HUDEP-2 (cell line): Measurements from ENCODE around the gene FHIT.

Experiments used
- DNase-seq, 76 experiments: peaks; one replicate each; lab custom pipeline; 2025; ENCODE audit not compliant: unreplicated experiment in 76 of 76; lab: John Stamatoyannopoulos, UW

The FHIT gene

DNA sequence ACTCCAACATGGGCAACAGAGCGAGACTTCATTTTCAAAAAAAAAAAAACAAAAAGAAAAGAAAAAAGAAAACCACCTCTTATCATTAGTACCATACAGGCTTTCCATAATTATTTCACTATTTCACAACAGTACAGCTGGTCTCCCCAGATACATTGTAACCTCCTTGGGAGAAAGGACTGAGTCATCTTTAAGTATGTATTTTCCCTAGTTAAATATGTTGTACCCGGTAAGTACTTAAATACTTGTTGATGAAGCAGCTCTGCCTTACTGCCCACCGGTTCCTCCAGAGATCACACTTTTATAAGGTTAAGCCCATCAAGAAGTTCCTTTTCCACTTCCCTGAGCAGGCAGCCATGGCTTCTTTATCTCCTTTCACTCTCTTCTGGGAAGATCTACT lies 1412.0 kb downstream of the FHIT start:
- DNase-seq, result no peak

- DNase-seq, result no peak
These were observed 1414.7 kb downstream of the FHIT start for GRCh38 chr3:59836531-59836930.

DNA sequence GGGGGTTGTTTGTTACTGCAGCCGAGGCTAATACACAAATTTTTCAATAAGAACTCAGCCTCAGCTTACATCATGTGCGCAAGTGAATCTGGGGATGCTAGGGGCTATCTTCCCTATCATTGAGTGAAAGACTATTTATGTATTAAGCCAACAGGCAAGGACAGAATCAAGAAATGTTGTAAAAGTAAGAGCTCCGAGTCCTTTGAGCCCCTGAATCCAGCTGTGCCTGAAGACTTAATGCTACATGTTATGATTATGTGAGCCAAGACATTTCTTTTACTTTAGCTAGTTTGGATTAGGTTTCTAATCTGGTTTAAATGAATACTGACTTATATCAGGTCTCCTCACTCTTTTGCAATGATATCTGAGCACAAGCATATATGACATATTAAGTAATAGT lies 1418.5 kb downstream of the FHIT start:
- DNase-seq, result no peak

- DNase-seq, result peak in 11 of 76 experiments; percentile 2 to 46 (median 18)
These were observed 1419.0 kb downstream of the FHIT start for GRCh38 chr3:59832241-59832640.

DNA sequence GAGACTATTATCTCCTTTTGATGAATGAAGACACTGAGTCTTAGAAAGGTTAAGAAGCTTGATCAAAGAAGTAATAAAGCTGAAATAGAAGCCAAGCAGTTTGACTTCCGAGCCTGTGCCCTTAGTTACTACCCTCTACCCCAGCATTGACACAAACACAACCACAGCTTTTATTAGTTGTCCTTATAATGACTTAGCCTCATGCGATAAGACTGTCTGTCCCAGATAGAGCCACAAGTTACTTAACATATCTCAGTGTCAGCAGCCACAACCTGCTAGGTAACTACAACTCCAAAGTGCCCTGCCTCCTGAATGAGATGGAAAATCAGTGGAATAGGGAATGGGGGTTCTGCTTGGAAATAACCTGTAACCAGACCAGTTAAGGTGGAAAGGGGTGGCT lies 1419.9 kb downstream of the FHIT start:
- peak in 1 of 76 experiments; percentile 3 for DNase-seq

GRCh38 chr3:59829527-59829926 lies 1421.7 kb downstream of the FHIT start:
- DNase-seq, result no peak

DNA sequence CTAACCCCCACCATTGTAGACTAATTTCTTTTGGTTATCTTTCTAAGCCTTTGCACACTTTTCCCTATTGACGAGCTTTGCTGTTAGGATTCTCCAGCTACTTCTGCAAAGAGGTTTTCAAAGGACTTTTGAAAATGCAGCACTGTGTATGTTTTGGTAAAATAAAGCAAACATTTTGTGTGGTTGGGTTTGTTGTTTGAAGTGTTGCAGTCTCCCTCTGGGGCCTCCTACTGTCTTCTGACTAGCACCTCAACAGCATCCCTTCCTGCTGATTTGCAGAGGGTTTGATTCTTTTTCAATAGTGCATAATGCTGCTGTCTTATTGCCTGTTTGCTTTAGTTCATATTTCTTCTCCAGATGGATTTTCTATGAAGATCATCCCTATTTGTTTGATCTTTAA lies 1426.4 kb downstream of the FHIT start:
- no peak for DNase-seq

- DNase-seq, result no peak
These were observed 1430.0 kb downstream of the FHIT start for GRCh38 chr3:59821274-59821673.

DNA sequence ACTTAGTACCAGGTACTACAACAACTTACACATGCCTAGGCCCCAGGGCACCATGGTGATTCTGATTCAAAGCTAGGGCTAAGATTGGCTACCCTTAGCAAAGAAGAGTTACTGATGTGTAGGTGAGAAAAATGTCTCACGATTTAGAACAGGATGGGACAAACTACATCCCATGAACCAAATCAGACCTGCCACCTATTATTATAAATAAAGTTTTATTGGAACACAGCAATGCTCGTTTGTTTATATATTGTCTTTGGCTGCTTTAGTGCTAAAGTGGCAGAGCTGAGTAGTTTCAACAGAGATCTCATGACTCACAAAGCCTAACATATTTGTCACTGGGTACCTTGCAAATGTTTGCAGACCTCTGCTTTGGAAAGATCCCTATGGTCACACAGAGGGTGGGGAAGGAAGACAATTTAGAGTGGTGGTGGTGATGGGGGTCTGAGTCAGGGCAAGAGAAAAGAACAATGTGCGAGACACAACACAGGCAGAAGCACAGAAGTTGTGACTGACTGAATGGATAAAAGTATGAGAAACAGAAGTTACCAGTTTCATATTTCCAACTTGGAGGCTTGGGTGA lies 1430.8 kb downstream of the FHIT start:
- no peak for DNase-seq

DNA sequence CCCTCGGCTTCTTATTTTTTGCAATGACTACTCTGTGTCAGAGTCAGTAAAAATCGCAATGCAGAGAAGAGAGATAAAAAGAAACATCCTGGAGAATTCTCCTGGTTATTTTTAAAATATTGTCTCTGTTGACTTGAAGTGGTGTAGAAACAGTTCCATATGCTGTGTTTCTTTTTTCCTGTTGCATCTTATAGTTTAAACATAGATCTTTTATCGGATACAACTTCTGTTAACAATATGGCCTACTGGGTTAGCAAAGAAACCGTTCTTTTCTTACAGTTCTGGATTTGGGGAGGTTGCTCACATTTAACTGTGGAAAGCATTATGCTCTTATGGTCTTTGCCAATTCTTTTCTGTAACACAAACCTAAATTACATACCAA lies 1432.3 kb downstream of the FHIT start:
- DNase-seq, result no peak

DNA sequence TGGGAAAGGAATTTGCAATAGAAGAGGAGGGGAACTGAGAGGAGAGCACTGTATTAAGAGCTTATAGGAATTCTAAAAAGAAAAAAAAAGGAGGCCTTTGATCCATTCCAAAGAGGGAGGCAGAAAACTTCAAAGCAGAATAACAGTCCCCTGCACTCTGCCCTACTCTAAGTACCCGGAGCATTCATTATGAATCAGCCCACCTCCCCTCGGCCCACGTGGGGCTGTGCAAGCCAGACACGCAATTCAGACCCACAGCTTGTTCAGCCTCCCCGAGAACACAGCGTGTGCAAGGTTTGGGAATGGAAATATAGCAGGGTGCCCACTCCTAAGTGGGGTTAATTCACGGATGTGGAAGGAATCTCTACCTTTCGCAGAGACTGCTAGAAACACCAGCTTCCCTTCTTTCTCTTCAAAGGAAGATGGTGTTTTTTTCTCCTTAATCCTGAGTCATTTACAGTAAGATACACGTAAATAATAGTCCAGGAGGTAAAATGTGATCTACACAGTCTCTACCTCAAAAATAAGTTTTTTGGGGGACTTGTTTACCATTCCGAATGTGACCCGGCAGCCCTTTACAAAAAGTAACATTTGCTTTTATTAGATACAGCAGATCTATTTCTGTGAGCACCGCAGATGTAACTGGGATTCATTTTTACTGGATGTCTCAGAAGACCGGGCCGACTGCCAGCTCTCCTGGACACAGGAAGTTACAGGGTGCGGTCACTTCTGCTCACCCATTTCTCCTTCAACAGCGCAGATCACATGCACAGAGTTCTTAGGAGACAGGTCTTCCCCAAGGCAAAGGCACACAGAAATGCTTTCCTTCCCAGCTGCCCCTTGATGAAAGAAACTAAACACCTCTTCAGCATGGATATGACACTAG lies 1433.0 kb downstream of the FHIT start:
- peak in 5 of 76 experiments; percentile 4 to 27 (median 20) for DNase-seq

DNA sequence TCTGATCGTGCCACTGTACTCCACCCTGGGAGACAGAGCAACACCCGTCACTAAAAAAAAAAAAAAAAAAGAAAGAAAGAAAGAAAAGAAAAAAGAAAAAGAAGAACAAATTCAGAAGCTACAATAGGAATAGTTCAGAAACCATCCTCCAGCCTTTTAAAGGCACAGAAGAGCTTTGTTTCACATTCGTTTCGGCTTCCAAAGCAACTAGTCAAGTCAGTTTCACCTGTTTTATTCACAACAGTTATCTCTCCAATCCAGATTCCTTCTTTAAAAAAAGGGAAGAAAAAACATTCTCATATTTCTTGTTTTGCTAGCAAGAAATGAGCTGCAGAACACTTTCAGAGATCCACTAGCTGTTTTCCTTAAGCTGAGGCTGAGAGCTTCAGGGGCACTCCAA lies 1433.7 kb downstream of the FHIT start:
- no peak for DNase-seq

- no peak for DNase-seq
These were observed 1434.9 kb downstream of the FHIT start for GRCh38 chr3:59816312-59816711.

GRCh38 chr3:59813148-59813538 lies 1438.1 kb downstream of the FHIT start:
- no peak for DNase-seq

GRCh38 chr3:59812237-59813147 lies 1438.8 kb downstream of the FHIT start:
- DNase-seq, result no peak

DNA sequence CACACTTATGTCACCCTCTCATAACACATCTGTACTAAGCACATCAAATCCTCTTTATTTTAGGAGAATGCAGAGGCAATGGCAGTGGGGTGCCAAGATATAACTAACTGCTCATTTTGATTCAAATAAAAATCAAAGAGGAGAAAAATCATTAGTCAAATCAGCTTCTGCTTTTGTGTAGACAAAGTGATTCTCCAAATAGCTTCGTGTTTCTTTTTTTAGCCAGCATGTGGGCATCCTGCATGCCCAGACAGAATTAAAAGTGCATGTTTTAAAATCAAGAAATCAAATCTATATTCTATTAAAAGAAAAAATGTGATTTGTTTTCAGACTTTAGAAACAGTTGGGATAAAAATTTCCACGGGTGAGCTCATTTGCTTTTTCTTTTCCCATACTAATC lies 1440.1 kb downstream of the FHIT start:
- no peak for DNase-seq

DNA sequence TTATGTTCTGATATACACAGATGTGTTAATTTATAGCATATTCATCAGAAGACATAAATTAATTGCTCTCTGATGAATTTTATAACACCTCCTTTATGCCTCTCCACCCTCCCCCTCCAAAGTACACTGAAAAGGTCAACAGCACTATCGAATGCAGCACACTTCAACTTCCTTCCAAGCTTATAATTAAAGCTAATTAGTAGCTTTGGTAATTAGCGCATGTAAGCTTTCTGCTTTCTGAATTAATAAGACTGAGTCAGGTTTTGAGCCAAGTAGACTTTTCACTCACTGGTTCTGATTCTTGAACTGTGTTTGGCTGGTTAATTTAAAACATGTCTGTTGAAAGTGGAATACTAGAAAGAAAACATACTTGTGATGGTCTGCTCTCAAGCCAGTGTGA lies 1440.6 kb downstream of the FHIT start:
- DNase-seq, result no peak

DNA sequence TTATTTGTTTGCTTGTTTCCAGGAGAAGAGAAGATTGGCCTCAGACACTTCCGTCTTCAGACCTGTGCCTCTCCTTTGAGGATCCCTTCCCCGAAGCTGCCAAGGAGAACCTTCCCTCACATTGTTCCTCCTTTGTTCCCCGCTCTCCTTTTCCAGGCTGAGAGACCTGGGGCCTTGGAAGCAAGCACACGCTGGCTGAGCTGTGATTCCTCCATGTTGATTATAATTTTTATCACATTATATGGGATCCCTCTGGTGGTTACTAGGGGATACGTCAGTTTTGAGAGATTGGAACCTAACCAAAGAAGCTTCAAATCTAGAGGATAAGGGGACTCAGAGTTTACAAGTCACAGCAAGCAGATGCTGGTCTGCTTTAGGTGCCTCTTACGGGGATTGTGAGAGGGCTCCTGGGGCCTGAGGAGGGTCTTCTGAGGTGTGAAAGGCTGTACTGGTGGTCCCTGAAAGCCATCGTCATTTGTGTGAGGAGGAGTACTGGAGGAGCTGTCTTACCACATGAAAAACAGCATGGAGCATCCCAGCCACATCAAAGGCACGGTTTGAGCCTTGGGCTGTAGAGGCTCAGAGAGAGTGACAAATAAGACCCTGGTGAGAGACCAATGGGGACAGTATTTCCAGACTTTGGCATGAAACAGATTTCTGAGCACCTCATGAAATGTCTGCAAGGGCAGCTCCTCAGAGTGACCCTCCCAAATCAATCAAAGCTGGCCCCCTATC lies 1441.4 kb downstream of the FHIT start:
- no peak for DNase-seq

DNA sequence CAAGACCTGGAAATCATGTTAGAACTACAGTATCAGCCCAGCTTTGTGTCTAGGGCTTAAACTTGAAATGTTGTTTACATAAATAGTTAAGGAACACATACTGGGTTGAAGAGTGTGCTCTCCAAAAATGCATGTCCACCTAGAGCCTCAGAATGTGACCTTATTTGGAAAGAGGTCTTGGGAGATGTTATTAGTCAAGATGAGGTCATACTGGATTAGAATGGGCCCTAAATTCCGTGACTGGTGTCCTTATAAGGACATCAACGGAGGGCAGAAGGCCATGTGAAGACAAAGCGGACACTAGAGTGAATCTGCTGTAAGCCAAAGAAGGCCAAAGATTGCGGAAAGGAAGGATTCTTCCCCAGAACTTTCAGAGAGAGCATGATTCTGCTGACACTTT lies 1442.2 kb downstream of the FHIT start:
- no peak for DNase-seq

DNA sequence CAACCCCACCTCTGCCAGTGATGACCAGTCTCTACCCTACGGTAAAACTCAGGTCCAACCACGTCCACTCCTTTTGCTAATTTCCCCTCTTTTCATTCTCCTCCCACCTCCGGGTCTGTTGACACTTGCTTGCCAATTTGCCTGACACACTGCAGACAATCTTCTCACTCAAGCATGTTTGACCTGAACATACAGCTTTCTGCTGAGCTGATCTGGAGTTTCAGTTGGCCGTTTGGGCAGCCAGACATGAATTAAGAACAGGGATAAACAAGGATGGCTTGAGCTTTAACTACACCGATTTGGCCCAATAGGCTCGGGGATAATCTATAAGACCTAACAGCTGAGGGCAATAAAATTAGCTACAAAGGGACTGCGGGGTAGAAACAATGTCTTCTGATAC lies 1442.8 kb downstream of the FHIT start:
- no peak for DNase-seq

DNA sequence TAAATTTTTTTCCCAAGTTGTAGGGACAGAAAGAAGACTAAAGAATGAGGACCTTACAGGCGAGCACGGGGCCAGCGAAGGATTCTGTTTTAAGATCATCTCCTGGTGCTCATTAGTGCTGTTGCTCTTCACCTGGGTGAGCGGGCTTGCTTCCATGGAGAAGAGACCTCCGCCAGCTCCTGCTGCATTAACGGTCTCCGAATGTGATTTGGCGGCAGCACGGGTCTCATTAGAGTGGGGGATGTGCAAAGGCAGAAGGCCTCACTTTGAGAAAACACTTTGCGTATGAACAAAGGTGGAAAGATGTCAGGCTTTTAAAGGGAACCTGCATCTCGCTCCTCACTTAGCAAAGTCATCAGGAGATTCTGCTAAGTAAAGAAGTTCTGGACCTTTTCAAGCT lies 1448.0 kb downstream of the FHIT start:
- no peak for DNase-seq
